Fibroblast of lung (primary cell): ENCODE measurements around the gene EDARADD. TPM values are rescaled to one million over a fixed set of nuclear protein-coding genes. Genes with fewer than 3 reads are reported as not detected.

Experiments used
- DNase-seq, 2 donors: peaks; one replicate each; pipeline versions ENCODE4 v3.0.0 to v3.0.0-alpha.2; 2010; ENCODE audit warnings: low read depth in 2 of 2
- H2AFZ ChIP-seq: 2 replicates; pipeline ENCODE4 v1.5.1; 2012; ENCODE audit warnings: low read length, control low read depth, inconsistent platforms
- H3K27ac ChIP-seq: 2 replicates; pipeline ENCODE4 v1.5.1; 2011; ENCODE audit warnings: low read length, control low read depth; ENCODE audit not compliant: insufficient read depth
- H3K27me3 ChIP-seq: 2 replicates; pipeline ENCODE4 v1.5.1; 2011; ENCODE audit warnings: mild to moderate bottlenecking, low read length; ENCODE audit not compliant: control insufficient read depth, insufficient read depth
- H3K36me3 ChIP-seq: 2 replicates; pipeline ENCODE4 v1.5.1; 2011; ENCODE audit warnings: low read length; ENCODE audit not compliant: control insufficient read depth, insufficient read depth
- H3K4me1 ChIP-seq: 2 replicates; pipeline ENCODE4 v1.5.1; 2011; ENCODE audit warnings: low read length; ENCODE audit not compliant: control insufficient read depth, insufficient read depth; ENCODE audit errors: extremely low read depth
- H3K4me2 ChIP-seq: 2 replicates; pipeline ENCODE4 v1.5.1; 2011; ENCODE audit warnings: low read length, control low read depth; ENCODE audit not compliant: insufficient read depth; ENCODE audit errors: extremely low read depth
- H3K4me3 ChIP-seq, 4 experiments: fragments of 200-600 bp in 1 of 4; sonication (generic) in 1 of 4; replicated peaks in 1 of 4; 2 replicates each; pipeline ENCODE4 v1.5.1; 2011 to 2016; ENCODE audit warnings: low read length in 4 of 4, low read depth in 3 of 4, mild to moderate bottlenecking in 3 of 4, control low read depth in 2 of 4, inconsistent platforms in 1 of 4, mixed read lengths in 1 of 4; ENCODE audit not compliant: insufficient read depth in 1 of 4; ENCODE audit errors: control extremely low read depth in 1 of 4
- H3K79me2 ChIP-seq: 2 replicates; pipeline ENCODE4 v1.5.1; 2012; ENCODE audit warnings: mild to moderate bottlenecking, low read length, inconsistent platforms; ENCODE audit not compliant: control insufficient read depth, insufficient read depth
- H3K9ac ChIP-seq: 2 replicates; pipeline ENCODE4 v1.5.1; 2011; ENCODE audit warnings: mild to moderate bottlenecking, low read length, control low read depth; ENCODE audit not compliant: insufficient read depth
- H3K9me3 ChIP-seq: 2 replicates; pipeline ENCODE4 v1.5.1; 2012; ENCODE audit warnings: low read depth, low read length; ENCODE audit not compliant: control insufficient read depth, insufficient read depth
- H4K20me1 ChIP-seq: 2 replicates; pipeline ENCODE4 v1.5.1; 2011; ENCODE audit warnings: low read length; ENCODE audit not compliant: control insufficient read depth, insufficient read depth; ENCODE audit errors: extremely low read depth
- EZH2 ChIP-seq: IDR thresholded peaks from 2 replicates; pipeline ENCODE4 v1.5.1; 2012; ENCODE audit warnings: low read length, control low read depth, mild to moderate bottlenecking; ENCODE audit errors: missing control alignments
- polyA plus RNA-seq, 2 donors: library from polyadenylated mRNA; depleted of rRNA in 1 of 2; stranded (reverse) in 1 of 2; unstranded in 1 of 2; fragments of >200 nt; gene quantifications; 2 replicates each; pipeline ENCODE4 v1.2.1, GENCODE V29; 2011 to 2012; ENCODE audit warnings: missing spikeins in 1 of 2
- total RNA-seq: library from RNA; depleted of rRNA; stranded (reverse); fragments of >200 nt; gene quantifications from 2 replicates; pipeline ENCODE4 v1.2.1, GENCODE V29; 2014
- TF ChIP-seq, protein P1 (sequence below), 2 donors: IDR thresholded peaks in 1 of 2; conservative IDR thresholded peaks in 1 of 2; 1 replicate in 1 of 2; 2 replicates in 1 of 2; pipeline ENCODE4 v1.5.1; 2011 to 2012; ENCODE audit warnings: low read length in 2 of 2, control low read depth in 1 of 2, inconsistent platforms in 1 of 2, low read depth in 1 of 2, mild to moderate bottlenecking in 1 of 2

The EDARADD gene
- total and polyA plus RNA-seq, 2 donors (not counting 1 experiment from before 2014, with no cell fraction given), result not detected

GRCh38 chr1:236511735-236512418 is 117.8 kb downstream of the EDARADD start:
- TF ChIP-seq, protein P1, sequence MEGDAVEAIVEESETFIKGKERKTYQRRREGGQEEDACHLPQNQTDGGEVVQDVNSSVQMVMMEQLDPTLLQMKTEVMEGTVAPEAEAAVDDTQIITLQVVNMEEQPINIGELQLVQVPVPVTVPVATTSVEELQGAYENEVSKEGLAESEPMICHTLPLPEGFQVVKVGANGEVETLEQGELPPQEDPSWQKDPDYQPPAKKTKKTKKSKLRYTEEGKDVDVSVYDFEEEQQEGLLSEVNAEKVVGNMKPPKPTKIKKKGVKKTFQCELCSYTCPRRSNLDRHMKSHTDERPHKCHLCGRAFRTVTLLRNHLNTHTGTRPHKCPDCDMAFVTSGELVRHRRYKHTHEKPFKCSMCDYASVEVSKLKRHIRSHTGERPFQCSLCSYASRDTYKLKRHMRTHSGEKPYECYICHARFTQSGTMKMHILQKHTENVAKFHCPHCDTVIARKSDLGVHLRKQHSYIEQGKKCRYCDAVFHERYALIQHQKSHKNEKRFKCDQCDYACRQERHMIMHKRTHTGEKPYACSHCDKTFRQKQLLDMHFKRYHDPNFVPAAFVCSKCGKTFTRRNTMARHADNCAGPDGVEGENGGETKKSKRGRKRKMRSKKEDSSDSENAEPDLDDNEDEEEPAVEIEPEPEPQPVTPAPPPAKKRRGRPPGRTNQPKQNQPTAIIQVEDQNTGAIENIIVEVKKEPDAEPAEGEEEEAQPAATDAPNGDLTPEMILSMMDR (conservative IDR thresholded peaks at IDR 0.05 in 1 of 2, IDR thresholded peaks at IDR 0.05 in 1 of 2; ENCODE audit: low read depth in 1 of 2, low read length in 2 of 2), result no peak
- no peak for TF ChIP-seq EZH2
- Histone ChIP-seq H3K4me1 (no peaks in the 10 kb centered on the region), H2AFZ (no peak overlapping the region), H3K27me3 (no peaks in the 10 kb centered on the region), H3K4me3 (no peak overlapping the region), H3K79me2 (no peaks in the 10 kb centered on the region), H4K20me1 (no peaks in the 10 kb centered on the region), H3K27ac (no peak overlapping the region), H3K9ac (no peak overlapping the region), H3K4me2 (no peak overlapping the region), H3K9me3 (no peaks in the 10 kb centered on the region), H3K36me3 (no peaks in the 10 kb centered on the region)
- no peak for DNase-seq

DNA sequence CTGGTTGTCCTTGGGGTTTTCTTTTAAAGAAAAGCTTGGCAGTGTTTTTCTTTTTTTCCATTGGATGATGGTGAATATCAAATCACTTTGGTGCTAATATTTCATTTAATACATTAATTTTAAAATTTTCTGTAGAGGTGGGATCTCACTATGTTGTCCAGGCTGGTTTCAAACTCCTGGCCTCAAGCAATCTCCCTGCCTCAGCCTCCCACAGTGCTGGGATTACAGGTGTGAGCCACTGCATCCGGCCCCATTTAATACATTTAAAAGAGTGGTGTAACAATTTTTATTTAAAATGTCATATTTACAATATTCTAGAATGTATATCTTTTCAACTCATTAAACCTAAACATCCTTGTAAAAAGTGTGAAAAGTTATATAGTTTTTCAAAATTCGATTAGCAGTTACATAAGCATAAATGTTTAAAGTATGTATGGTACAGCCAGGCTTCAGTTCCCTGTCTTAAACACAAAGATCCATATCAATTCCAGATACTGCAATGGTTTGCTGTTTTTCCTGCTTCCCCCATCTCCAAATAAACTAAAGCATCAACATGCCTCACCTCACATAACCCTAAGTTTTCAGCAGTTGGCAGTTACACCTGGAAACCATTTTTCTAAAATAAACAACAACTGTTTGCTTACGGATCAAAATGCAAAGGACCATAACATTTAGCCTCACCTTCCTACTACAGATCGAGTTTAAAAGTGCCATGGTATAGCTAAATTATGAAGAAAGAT is 120.8 kb downstream of the EDARADD start:
- Histone ChIP-seq H3K9ac (no peak overlapping the region), H4K20me1 (no peaks in the 10 kb centered on the region), H3K9me3 (no peaks in the 10 kb centered on the region), H3K4me3 (no peak overlapping the region), H3K36me3 (no peaks in the 10 kb centered on the region), H2AFZ (no peak overlapping the region), H3K79me2 (no peaks in the 10 kb centered on the region), H3K27me3 (no peaks in the 10 kb centered on the region), H3K4me1 (no peaks in the 10 kb centered on the region), H3K27ac (no peak overlapping the region), H3K4me2 (no peak overlapping the region)
- TF ChIP-seq, protein P1 (conservative IDR thresholded peaks at IDR 0.05 in 1 of 2, IDR thresholded peaks at IDR 0.05 in 1 of 2; ENCODE audit: low read depth in 1 of 2, low read length in 2 of 2), result no peak
- no peak for TF ChIP-seq EZH2
- no peak for DNase-seq

GRCh38 chr1:236515443-236515958 is 121.4 kb downstream of the EDARADD start:
- Histone ChIP-seq H3K4me3 (no peak overlapping the region), H3K79me2 (no peaks in the 10 kb centered on the region), H3K27me3 (no peaks in the 10 kb centered on the region), H3K36me3 (no peaks in the 10 kb centered on the region), H3K9ac (no peak overlapping the region), H3K4me2 (no peak overlapping the region), H3K9me3 (no peaks in the 10 kb centered on the region), H3K4me1 (no peaks in the 10 kb centered on the region), H4K20me1 (no peaks in the 10 kb centered on the region), H2AFZ (no peak overlapping the region), H3K27ac (no peak overlapping the region)
- TF ChIP-seq, protein P1 (conservative IDR thresholded peaks at IDR 0.05 in 1 of 2, IDR thresholded peaks at IDR 0.05 in 1 of 2; ENCODE audit: low read depth in 1 of 2, low read length in 2 of 2), result no peak
- no peak for TF ChIP-seq EZH2
- no peak for DNase-seq
